Spleen (tissue), 7 donors: Measurements from ENCODE around the gene NFIA.

Experiments
- CTCF ChIP-seq, 11 experiments: fragments of 200-600 bp in 7 of 11; fragments of 450-650 bp in 4 of 11; sonication (generic) in 4 of 11; IDR thresholded peaks in 8 of 11; conservative IDR thresholded peaks in 3 of 11; 1 replicate in 7 of 11; 2 replicates in 4 of 11; pipeline versions ENCODE4 v1.4.0 to v1.8.0; 2016 to 2021; ENCODE audit warnings: antibody characterized with exemption in 11 of 11, inconsistent platforms in 4 of 11, mild to moderate bottlenecking in 1 of 11
- POLR2A ChIP-seq, 3 donors: fragments of 450-650 bp; IDR thresholded peaks; one replicate each; pipeline ENCODE4 v1.5.1; 2017; ENCODE audit warnings: antibody characterized with exemption in 3 of 3, mild to moderate bottlenecking in 1 of 3
- POLR2AphosphoS5 ChIP-seq, 3 donors: sonication (generic); formaldehyde crosslinking; IDR thresholded peaks; one replicate each; pipeline ENCODE4 v1.5.1; 2017; ENCODE audit warnings: antibody characterized with exemption in 3 of 3
- donor health status: DM: no; HTN: no; CAD: no; lungs with moderate emphysema.
- donor health status: DM: no; HTN: no; CAD: no.
- donor health status: DM: no; HTN: no; CAD: no.

- no peak for TF ChIP-seq POLR2AphosphoS5 (IDR thresholded peaks at IDR 0.05)
- TF ChIP-seq CTCF (IDR thresholded peaks at IDR 0.05 in 8 of 11, conservative IDR thresholded peaks at IDR 0.05 in 3 of 11) = no peak
- no peak for TF ChIP-seq POLR2A (IDR thresholded peaks at IDR 0.05)
Measured at GRCh38 chr1:61332196-61332753, 249.9 kb downstream of the NFIA start.
